PFSK-1 (cell line): ENCODE results near the gene FBXL7.

Experiments used
- FOXP2 ChIP-seq: optimal IDR thresholded peaks from 2 replicates; pipeline ENCODE3; 2011; ENCODE audit warnings: borderline replicate concordance, control low read depth, inconsistent platforms; ENCODE audit not compliant: insufficient read depth; ENCODE audit errors: extremely low read length, extremely low read depth
- POLR2AphosphoS5 ChIP-seq: IDR thresholded peaks from 2 replicates; pipeline ENCODE4 v1.6.1; 2012; ENCODE audit warnings: low read depth, mild to moderate bottlenecking, control low read depth, low read length, moderate library complexity
- REST ChIP-seq, 2 experiments: IDR thresholded peaks; 2 replicates each; pipeline versions ENCODE4 v1.6.1 to v1.8.0; 2011 to 2012; ENCODE audit warnings: low read depth in 2 of 2, low read length in 2 of 2, control low read depth in 1 of 2, inconsistent platforms in 1 of 2, mild to moderate bottlenecking in 1 of 2, moderate library complexity in 1 of 2; ENCODE audit not compliant: insufficient read depth in 1 of 2
- SIN3A ChIP-seq: IDR thresholded peaks from 2 replicates; pipeline ENCODE4 v1.6.1; 2012; ENCODE audit warnings: mild to moderate bottlenecking, low read length, moderate library complexity, borderline replicate concordance; ENCODE audit not compliant: insufficient read depth
- TAF1 ChIP-seq: IDR thresholded peaks from 2 replicates; pipeline ENCODE4 v1.6.1; 2012; ENCODE audit warnings: low read length, control low read depth, borderline replicate concordance; ENCODE audit not compliant: insufficient read depth

The FBXL7 gene

DNA sequence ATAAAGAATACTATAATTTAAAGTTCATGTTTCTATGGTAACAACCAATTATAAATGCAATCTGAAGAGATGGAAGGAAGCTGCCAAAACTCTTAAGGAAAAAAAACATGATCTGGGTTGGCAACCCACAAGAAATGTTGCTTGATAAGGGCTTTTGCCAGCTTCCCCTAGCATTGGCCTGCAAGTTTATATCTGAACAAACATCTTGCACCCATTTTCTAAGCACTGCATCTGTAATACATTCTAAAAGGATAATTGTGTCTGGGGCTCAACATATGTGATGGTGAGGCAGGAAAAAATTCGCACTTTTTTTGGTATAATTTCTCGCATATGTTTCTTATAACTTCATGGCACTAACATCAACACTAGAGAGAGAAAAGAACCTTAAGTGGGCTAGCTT is 276.4 kb downstream of the FBXL7 start:
- TF ChIP-seq REST (IDR thresholded peaks at IDR 0.05; ENCODE audit: insufficient read depth in 1 of 2, low read depth in 2 of 2, low read length in 2 of 2) (no peak), SIN3A (no peak), FOXP2 (no peak), POLR2AphosphoS5 (no peak)

DNA sequence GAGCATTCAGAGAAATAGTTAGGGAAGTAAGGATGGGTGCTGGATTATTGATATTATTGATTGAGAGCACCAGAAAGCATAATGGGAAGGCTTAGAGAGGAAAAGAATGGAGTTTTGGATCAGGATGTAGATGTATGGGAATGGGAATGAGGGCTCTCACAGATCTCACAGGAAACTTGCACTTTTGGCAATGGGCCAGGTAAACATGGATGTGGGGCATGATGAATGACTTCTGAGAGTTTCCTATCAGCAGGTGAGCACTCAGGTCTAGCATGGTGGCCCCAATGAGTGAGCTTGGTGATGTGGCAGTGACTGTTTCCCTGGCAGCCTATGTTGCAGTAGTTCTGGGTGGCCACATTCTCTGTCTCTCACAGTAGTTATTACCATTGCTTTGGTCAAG is 283.8 kb downstream of the FBXL7 start:
- TF ChIP-seq TAF1 = no peak
- no peak for TF ChIP-seq REST (IDR thresholded peaks at IDR 0.05; ENCODE audit: insufficient read depth in 1 of 2, low read depth in 2 of 2, low read length in 2 of 2)
- no peak for TF ChIP-seq POLR2AphosphoS5
- TF ChIP-seq FOXP2 = no peak
- TF ChIP-seq SIN3A = no peak

DNA sequence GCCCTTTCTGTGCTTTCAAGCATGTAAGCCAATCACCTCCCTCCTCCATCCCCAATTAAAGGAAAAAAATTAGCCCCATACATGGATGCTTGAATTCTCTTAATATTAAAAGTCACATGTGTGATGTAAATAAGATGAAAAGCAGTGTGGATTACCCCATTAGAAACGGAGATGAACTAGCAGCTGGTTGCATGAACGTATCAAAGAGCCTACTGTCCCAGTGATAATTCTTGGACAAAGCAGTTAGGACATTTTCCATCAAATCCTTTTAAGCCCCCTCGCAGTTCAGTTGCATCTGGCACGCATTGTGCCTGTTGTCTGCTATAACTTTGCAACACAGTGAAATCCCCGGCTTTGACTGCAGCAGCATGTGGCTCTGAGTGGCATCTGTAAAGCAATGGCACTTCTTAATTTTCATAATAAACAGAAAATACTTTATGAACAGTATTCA is 285.6 kb downstream of the FBXL7 start:
- TF ChIP-seq POLR2AphosphoS5 = no peak
- no peak for TF ChIP-seq FOXP2
- no peak for TF ChIP-seq REST (IDR thresholded peaks at IDR 0.05; ENCODE audit: insufficient read depth in 1 of 2, low read depth in 2 of 2, low read length in 2 of 2)
- TF ChIP-seq TAF1 = no peak
- no peak for TF ChIP-seq SIN3A

DNA sequence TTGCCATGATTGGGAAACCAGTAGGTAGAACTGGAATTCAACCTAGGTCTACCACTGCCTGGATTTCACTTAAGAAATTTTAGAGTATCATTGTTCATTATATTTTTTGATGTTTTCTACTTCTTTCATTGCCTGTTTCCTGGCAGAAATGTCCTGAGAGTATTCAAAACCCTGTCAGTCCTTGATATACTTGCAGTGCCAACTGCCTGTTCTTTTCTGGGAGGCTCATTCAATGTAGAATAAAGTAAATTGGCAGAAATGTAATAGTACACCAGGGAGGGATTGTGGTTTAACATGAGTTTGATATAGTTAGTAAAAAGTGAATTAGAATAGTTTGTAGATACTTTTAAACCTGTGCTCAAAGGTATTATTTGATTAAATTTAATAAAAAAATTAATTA is 286.3 kb downstream of the FBXL7 start:
- no peak for TF ChIP-seq FOXP2
- no peak for TF ChIP-seq REST (IDR thresholded peaks at IDR 0.05; ENCODE audit: insufficient read depth in 1 of 2, low read depth in 2 of 2, low read length in 2 of 2)
- TF ChIP-seq SIN3A = no peak
- no peak for TF ChIP-seq POLR2AphosphoS5
- no peak for TF ChIP-seq TAF1

DNA sequence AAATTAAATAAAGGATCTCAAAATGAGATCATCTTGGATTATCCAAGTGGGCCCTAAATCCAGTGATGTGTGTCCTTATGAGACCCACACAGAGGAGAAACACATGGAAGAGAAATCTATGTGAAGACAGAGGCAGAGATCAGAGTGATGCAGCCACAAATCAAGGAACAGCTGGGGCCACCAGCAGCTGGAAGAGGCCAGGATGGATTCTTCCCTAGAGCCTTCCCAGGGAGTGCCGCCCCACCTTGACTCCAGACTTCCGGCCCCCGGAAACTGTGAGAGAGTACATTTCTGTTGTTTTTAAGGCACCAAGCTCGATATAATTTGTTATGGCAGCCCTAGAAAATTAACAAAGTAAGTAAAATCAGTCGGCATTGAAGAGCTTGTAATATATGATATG is 286.9 kb downstream of the FBXL7 start:
- TF ChIP-seq FOXP2 (no peak), REST (IDR thresholded peaks at IDR 0.05; ENCODE audit: insufficient read depth in 1 of 2, low read depth in 2 of 2, low read length in 2 of 2) (no peak), TAF1 (no peak), SIN3A (no peak), POLR2AphosphoS5 (no peak)
